ENCODE data around the gene TNIK. TPM values are rescaled to one million over a fixed set of nuclear protein-coding genes. Genes with fewer than 3 reads are reported as not detected.

TNIK gene
- polyA plus RNA-seq, 1 donor from 2014 or later: 19.3 TPM

- no peak overlapping the region for H3K9ac ChIP-seq (ENCODE audit: low read length)
- TF ChIP-seq MXI1 (conservative IDR thresholded peaks at IDR 0.05; ENCODE audit: poor library complexity, severe bottlenecking) (no peak), RAD21 (conservative IDR thresholded peaks at IDR 0.05) (no peak), REST (IDR thresholded peaks at IDR 0.05; ENCODE audit: borderline replicate concordance) (no peak), TAF1 (IDR thresholded peaks at IDR 0.05; ENCODE audit: low read depth) (no peak)
- H3K4me2 ChIP-seq (ENCODE audit: low read length): no peak overlapping the region
- no peak overlapping the region for H3K4me3 ChIP-seq (ENCODE audit: low read length)
- no peaks in the 10 kb centered on the region for H4K20me1 ChIP-seq (ENCODE audit: insufficient read depth)
- H3K27ac ChIP-seq (ENCODE audit: low read length): no peak overlapping the region
- H3K9me2 ChIP-seq (ENCODE audit: insufficient read depth, low read length): no peaks in the 10 kb centered on the region
- no peaks in the 10 kb centered on the region for H3K36me3 ChIP-seq (ENCODE audit: insufficient read depth, low read length)
- H2AFZ ChIP-seq (ENCODE audit: low read depth, low read length): no peak overlapping the region
- no peaks in the 10 kb centered on the region for H3K27me3 ChIP-seq (ENCODE audit: insufficient read depth, low read depth, low read length)
- H3K79me2 ChIP-seq (replicated peaks; ENCODE audit: insufficient read depth, low read length): no peaks in the 10 kb centered on the region
- no peaks in the 10 kb centered on the region for H3F3A ChIP-seq (ENCODE audit: insufficient read depth, low read length, poor library complexity, severe bottlenecking)
- peaks cover 6% of the 10 kb centered on the region for H3K9me3 ChIP-seq (ENCODE audit: low read length)
Measured at GRCh38 chr3:171393032-171393744, 67.0 kb downstream of the TNIK start.

- Histone ChIP-seq H2AFZ (ENCODE audit: low read depth, low read length) (no peak overlapping the region), H3K9me3 (ENCODE audit: low read length) (peaks cover 6% of the 10 kb centered on the region), H3K9ac (ENCODE audit: low read length) (no peak overlapping the region), H3K27ac (ENCODE audit: low read length) (no peak overlapping the region), H3F3A (ENCODE audit: insufficient read depth, low read length, poor library complexity, severe bottlenecking) (no peaks in the 10 kb centered on the region), H3K9me2 (ENCODE audit: insufficient read depth, low read length) (no peaks in the 10 kb centered on the region), H3K4me2 (ENCODE audit: low read length) (no peak overlapping the region), H3K27me3 (ENCODE audit: insufficient read depth, low read depth, low read length) (no peaks in the 10 kb centered on the region), H3K36me3 (ENCODE audit: insufficient read depth, low read length) (no peaks in the 10 kb centered on the region), H3K79me2 (replicated peaks; ENCODE audit: insufficient read depth, low read length) (no peaks in the 10 kb centered on the region), H3K4me3 (ENCODE audit: low read length) (no peak overlapping the region), H4K20me1 (ENCODE audit: insufficient read depth) (no peaks in the 10 kb centered on the region)
- TF ChIP-seq MXI1 (conservative IDR thresholded peaks at IDR 0.05; ENCODE audit: poor library complexity, severe bottlenecking) (no peak), TAF1 (IDR thresholded peaks at IDR 0.05; ENCODE audit: low read depth) (no peak), SMC3 (conservative IDR thresholded peaks at IDR 0.05; ENCODE audit: poor library complexity) (no peak), EP300 (conservative IDR thresholded peaks at IDR 0.05; ENCODE audit: poor library complexity, severe bottlenecking) (no peak), REST (IDR thresholded peaks at IDR 0.05; ENCODE audit: borderline replicate concordance) (no peak), POLR2AphosphoS5 (IDR thresholded peaks at IDR 0.05) (no peak), RAD21 (conservative IDR thresholded peaks at IDR 0.05) (no peak), EZH2 (IDR thresholded peaks at IDR 0.05; ENCODE audit: borderline replicate concordance, insufficient read depth, low read length, poor library complexity, severe bottlenecking) (no peak), CTCF (IDR thresholded peaks at IDR 0.05; ENCODE audit: poor library complexity, severe bottlenecking) (no peak)
Measured at GRCh38 chr3:171391432-171391831, 68.8 kb downstream of the TNIK start.
